ENCODE measurements around the gene ABTB1. TPM values are rescaled to one million over a fixed set of nuclear protein-coding genes. Genes with fewer than 3 reads are reported as not detected.

ABTB1 gene
- total RNA-seq: 11.7 and 12.2 TPM in 2 replicates

GRCh38 chr3:127672429-127673190 lies at the start of gene ABTB1:
Gene ABTB1, plus strand, starts transcription at chr3:127672952. Its CDS starts 74 bp downstream, at chr3:127673026.

DNA sequence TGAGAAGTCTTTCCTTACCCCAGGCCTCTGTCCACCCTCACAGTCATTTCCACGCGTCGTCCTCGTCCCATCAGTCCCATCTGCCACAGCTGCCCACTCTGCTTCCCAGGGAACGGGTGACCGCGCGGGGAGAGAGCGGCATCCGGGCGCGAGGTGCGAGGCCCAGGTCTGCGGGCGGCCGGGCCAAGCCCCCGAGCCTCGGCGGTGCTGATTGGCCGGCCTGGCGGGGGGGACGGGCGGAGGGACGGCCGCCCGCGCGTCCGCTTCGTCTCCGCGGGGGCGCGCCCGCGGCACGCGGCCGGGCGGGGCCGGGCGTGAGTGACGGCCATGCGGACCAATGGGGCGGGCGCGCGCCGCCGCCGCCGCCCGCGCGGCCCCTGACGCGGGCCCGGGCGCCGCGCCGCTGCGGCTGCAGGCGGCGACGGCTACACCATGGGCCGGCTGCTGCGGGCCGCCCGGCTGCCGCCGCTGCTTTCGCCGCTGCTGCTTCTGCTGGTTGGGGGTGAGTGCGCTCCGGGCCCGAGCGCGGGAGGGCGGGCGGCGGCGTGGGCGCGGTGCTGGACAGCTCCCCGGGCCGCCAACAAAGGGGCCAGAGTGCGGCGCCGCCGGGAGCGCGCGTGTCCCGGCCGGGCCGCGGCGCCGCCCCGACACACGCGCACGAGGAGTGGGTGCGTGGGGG lies 43.8 kb upstream of the ABTB1 start, which contains the start of gene PODXL2:
TSS of gene PODXL2 (plus strand) at position 398 of the 679 bp plus-strand sequence. CDS start at position 433, 35 bp downstream.

Other genes with a start within 250 kb of the ABTB1 start
- 72.6 and 93.9 TPM in 2 replicates for gene TPRA1, start 82.2 kb upstream of the ABTB1 start, total RNA-seq
- 29.6 and 47.5 TPM in 2 replicates for gene MCM2, start 74.5 kb upstream of the ABTB1 start, total RNA-seq
- gene PODXL2, start 43.8 kb upstream of the ABTB1 start, total RNA-seq: 0.39 and 0.76 TPM in 2 replicates
- 16.9 and 23.2 TPM in 2 replicates for gene MGLL, start 149.6 kb downstream of the ABTB1 start, total RNA-seq
- not detected in 2 replicates for gene KBTBD12, start 242.3 kb downstream of the ABTB1 start, total RNA-seq

Data from placental epithelial cell (primary cell).